Germinal center (tissue), 1 donor: ENCODE data around the gene UBE2QL1.

Experiments used
- DNase-seq: peaks from one replicate; pipeline ENCODE4 v3.0.0; 2012; ENCODE audit warnings: mixed read lengths, low spot score

UBE2QL1 gene

GRCh38 chr5:6535594-6535993, 86.9 kb downstream of the UBE2QL1 start:
- no peak for DNase-seq

- no peak for DNase-seq
These were observed 90.4 kb downstream of the UBE2QL1 start for GRCh38 chr5:6539060-6539459.

DNA sequence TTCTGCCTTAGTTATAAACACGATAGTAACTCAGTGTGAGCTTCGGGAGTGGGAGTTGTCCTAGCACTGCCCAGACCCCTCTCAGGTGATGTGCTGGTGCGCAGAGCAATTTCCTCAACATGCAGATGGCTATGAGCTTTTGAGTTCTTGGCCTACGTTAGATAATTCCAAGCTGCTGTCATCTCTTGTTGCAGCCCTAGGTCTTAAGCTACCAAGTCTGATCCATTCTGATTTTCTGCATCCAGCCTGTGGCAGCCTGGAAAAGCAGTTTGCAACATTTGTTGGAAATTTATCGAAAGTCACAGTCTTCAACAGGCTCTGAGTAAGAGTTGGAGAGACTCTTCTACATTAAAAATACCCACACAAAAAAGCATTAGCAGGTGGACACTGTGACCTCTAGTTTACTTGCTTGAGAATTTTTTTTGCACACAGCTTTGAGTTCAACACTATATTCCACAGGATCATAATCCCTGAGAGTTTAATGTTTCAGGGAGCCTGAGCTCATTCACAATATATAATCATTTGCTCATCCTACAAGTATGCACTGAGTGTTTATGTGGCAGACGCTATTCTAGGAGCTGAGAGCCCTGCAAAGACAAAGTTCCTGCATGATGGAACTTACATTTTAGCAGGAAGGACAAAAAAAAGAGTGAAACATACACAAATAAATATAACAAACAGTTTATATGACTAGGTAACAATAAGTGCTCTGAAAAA, 91.6 kb downstream of the UBE2QL1 start:
- DNase-seq, result no peak

GRCh38 chr5:6541256-6542013, 92.8 kb downstream of the UBE2QL1 start:
- no peak for DNase-seq

- no peak for DNase-seq
These were observed 94.0 kb downstream of the UBE2QL1 start for GRCh38 chr5:6542421-6543345.

- no peak for DNase-seq
These were observed 94.7 kb downstream of the UBE2QL1 start for GRCh38 chr5:6543346-6543730.

GRCh38 chr5:6543830-6544560, 95.3 kb downstream of the UBE2QL1 start:
- no peak for DNase-seq
